Neural progenitor cell (in vitro differentiated cells): ENCODE data around the gene PRKCE. TPM values are rescaled to one million over a fixed set of nuclear protein-coding genes. Genes with fewer than 3 reads are reported as not detected.

ENCODE experiments used
- DNase-seq: peaks from one replicate; pipeline ENCODE4 v3.0.0-alpha.2; 2016; ENCODE audit warnings: low spot score
- H2AFZ ChIP-seq: fragments of 200-600 bp; sonication (generic); replicated peaks from 2 replicates; pipeline ENCODE4 v1.6.1; 2016; ENCODE audit warnings: antibody characterized with exemption
- H3F3A ChIP-seq: fragments of 200-600 bp; sonication (generic); 2 replicates; pipeline ENCODE4 v1.6.1; 2016; ENCODE audit warnings: antibody characterized with exemption, low read depth
- H3K27ac ChIP-seq: fragments of 200-600 bp; sonication (generic); 2 replicates; pipeline ENCODE4 v1.5.1; 2016; ENCODE audit warnings: mild to moderate bottlenecking
- H3K27me3 ChIP-seq: fragments of 200-600 bp; sonication (generic); 2 replicates; pipeline ENCODE4 v1.6.1; 2016; ENCODE audit warnings: mild to moderate bottlenecking, moderate library complexity
- H3K36me3 ChIP-seq: fragments of 200-600 bp; sonication (generic); 2 replicates; pipeline ENCODE4 v1.5.1; 2016
- H3K4me1 ChIP-seq: fragments of 200-600 bp; sonication (generic); 2 replicates; pipeline ENCODE4 v1.6.1; 2016; ENCODE audit warnings: mixed run types
- H3K4me2 ChIP-seq: fragments of 200-600 bp; sonication (generic); 2 replicates; pipeline ENCODE4 v1.6.1; 2016
- H3K4me3 ChIP-seq: fragments of 200-600 bp; sonication (generic); 2 replicates; pipeline ENCODE4 v1.5.1; 2016
- H3K79me2 ChIP-seq: fragments of 200-600 bp; sonication (generic); 2 replicates; pipeline ENCODE4 v1.6.1; 2016; ENCODE audit warnings: low read depth
- H3K9ac ChIP-seq: fragments of 200-600 bp; sonication (generic); 2 replicates; pipeline ENCODE4 v1.6.1; 2016
- H3K9me3 ChIP-seq: fragments of 200-600 bp; sonication (generic); 2 replicates; pipeline ENCODE4 v1.5.1; 2016; ENCODE audit warnings: low read depth
- H4K20me1 ChIP-seq: fragments of 200-600 bp; sonication (generic); 2 replicates; pipeline ENCODE4 v1.6.1; 2016; ENCODE audit warnings: low read depth
- H3K27ac Mint-ChIP-seq: 3 replicates; pipeline ENCODE4 v1.8.0; 2021; ENCODE audit warnings: mixed read lengths
- H3K27me3 Mint-ChIP-seq: 2 replicates; pipeline ENCODE4 v1.8.0; 2022; ENCODE audit warnings: low read depth, mild to moderate bottlenecking, inconsistent platforms, moderate library complexity, mixed read lengths; ENCODE audit not compliant: insufficient read depth
- H3K36me3 Mint-ChIP-seq: 3 replicates; pipeline ENCODE4 v1.8.0; 2021; ENCODE audit warnings: mixed read lengths
- H3K4me1 Mint-ChIP-seq: 3 replicates; pipeline ENCODE4 v1.8.0; 2021; ENCODE audit warnings: mixed read lengths
- H3K4me3 Mint-ChIP-seq: 3 replicates; pipeline ENCODE4 v1.8.0; 2021; ENCODE audit warnings: mild to moderate bottlenecking, moderate library complexity, mixed read lengths
- H3K9me3 Mint-ChIP-seq: 3 replicates; pipeline ENCODE4 v1.8.0; 2020; ENCODE audit warnings: mixed read lengths
- EZH2 ChIP-seq: fragments of 200-600 bp; sonication (generic); IDR thresholded peaks from 2 replicates; pipeline ENCODE4 v1.6.1; 2017; ENCODE audit warnings: antibody characterized with exemption, mild to moderate bottlenecking, moderate library complexity
- EZH2phosphoT487 ChIP-seq: fragments of 200-600 bp; sonication (generic); IDR thresholded peaks from 2 replicates; pipeline ENCODE4 v1.6.1; 2017; ENCODE audit warnings: antibody characterized with exemption
- total RNA-seq: library from RNA; depleted of rRNA; stranded (reverse); fragments of >200 nt; gene quantifications from 2 replicates; pipeline ENCODE4 v1.2.3, GENCODE V29; 2015; ENCODE audit warnings: low replicate concordance
- TF ChIP-seq, protein P1 (sequence below): fragments of 200-600 bp; sonication (generic); IDR thresholded peaks from 2 replicates; pipeline ENCODE4 v1.5.1; 2017; ENCODE audit warnings: antibody characterized with exemption, mild to moderate bottlenecking

The PRKCE gene
- total RNA-seq, 1 donor from 2014 or later, result 4.1 TPM

DNA sequence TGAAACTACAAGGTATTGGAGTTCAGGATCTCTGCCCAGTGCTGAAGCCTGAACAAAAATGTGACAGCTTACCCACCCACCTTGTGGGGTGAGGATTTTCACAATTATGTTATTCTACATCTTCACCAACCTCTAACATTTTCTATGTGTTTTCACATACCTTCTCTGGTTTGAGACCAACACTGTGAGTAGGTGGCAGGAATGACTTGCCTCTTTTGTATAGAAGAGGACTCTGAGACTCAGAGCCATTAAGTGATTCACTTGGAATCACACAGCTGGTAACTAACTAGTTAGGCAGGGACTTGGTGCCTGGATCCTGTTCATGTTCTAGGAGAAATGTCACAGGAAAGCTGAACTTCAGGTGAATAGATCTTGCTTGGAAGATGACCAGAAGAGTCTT, 25.7 kb upstream of the PRKCE start:
- Histone ChIP-seq H3K9ac (no peak overlapping the region), H3K36me3 (no peaks in the 10 kb centered on the region), H2AFZ (no peak overlapping the region), H3K4me2 (no peak overlapping the region), H4K20me1 (no peaks in the 10 kb centered on the region), H3F3A (no peaks in the 10 kb centered on the region), H3K27ac (no peak overlapping the region), H3K4me1 (no peaks in the 10 kb centered on the region), H3K4me3 (no peak overlapping the region), H3K9me3 (no peaks in the 10 kb centered on the region), H3K27me3 (no peaks in the 10 kb centered on the region), H3K79me2 (no peaks in the 10 kb centered on the region)
- Mint-ChIP-seq H3K4me1 (no peaks in the 10 kb centered on the region), H3K27ac (no peak overlapping the region), H3K27me3 (no peaks in the 10 kb centered on the region), H3K4me3 (no peak overlapping the region), H3K9me3 (no peaks in the 10 kb centered on the region), H3K36me3 (no peaks in the 10 kb centered on the region)
- DNase-seq, result no peak
- TF ChIP-seq EZH2phosphoT487 (no peak), EZH2 (no peak)
- TF ChIP-seq, protein P1, sequence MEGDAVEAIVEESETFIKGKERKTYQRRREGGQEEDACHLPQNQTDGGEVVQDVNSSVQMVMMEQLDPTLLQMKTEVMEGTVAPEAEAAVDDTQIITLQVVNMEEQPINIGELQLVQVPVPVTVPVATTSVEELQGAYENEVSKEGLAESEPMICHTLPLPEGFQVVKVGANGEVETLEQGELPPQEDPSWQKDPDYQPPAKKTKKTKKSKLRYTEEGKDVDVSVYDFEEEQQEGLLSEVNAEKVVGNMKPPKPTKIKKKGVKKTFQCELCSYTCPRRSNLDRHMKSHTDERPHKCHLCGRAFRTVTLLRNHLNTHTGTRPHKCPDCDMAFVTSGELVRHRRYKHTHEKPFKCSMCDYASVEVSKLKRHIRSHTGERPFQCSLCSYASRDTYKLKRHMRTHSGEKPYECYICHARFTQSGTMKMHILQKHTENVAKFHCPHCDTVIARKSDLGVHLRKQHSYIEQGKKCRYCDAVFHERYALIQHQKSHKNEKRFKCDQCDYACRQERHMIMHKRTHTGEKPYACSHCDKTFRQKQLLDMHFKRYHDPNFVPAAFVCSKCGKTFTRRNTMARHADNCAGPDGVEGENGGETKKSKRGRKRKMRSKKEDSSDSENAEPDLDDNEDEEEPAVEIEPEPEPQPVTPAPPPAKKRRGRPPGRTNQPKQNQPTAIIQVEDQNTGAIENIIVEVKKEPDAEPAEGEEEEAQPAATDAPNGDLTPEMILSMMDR, result no peak

DNA sequence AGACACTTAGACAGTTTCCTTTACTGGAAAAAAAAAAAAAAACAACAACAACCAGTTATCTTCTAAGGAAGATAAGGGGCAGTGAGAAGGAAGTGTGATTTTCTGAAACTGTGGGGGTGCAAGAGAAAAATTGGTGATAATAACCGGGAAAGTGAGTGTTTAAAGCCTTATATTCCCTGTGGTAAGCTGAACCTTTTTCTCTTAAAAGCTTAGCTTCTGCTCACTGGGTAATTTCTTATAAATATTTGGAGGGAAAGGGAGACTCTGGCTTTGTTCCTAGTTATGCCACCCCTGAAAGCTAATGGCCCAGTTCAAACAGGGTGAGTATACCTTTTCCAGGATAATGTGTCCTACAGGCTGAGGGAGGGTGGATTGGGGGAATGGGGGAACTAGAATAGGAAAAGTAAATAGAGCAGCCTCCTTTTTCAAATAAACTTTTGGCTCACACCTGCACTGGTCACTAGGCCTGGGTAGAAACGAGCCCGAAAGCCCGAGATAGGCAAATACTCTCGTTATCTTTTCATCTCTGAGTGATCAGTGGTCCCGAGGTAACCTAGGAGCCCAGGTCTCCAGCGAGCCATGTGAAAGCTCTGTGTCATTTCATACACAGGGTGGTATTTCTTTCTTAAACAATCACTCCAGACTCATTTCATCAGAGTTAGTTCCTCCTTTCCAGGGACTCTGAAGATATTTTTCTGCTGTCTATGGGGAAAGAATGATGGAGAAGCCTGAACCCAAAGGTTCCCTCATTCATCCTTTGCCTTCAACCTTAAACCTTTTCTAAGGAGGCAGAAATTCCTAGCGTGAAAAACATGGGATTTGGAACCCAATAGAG, 24.9 kb upstream of the PRKCE start:
- Histone ChIP-seq H3K27me3 (no peaks in the 10 kb centered on the region), H3K4me1 (peaks cover 5% of the 10 kb centered on the region), H3K4me3 (no peak overlapping the region), H2AFZ (no peak overlapping the region), H4K20me1 (no peaks in the 10 kb centered on the region), H3K9ac (no peak overlapping the region), H3K79me2 (no peaks in the 10 kb centered on the region), H3K36me3 (no peaks in the 10 kb centered on the region), H3F3A (no peaks in the 10 kb centered on the region), H3K4me2 (no peak overlapping the region), H3K27ac (no peak overlapping the region), H3K9me3 (no peaks in the 10 kb centered on the region)
- Mint-ChIP-seq H3K36me3 (no peaks in the 10 kb centered on the region), H3K27me3 (peaks cover 2% of the 10 kb centered on the region), H3K9me3 (no peaks in the 10 kb centered on the region), H3K4me3 (no peak overlapping the region), H3K4me1 (no peaks in the 10 kb centered on the region), H3K27ac (no peak overlapping the region)
- no peak for DNase-seq
- no peak for TF ChIP-seq EZH2
- TF ChIP-seq EZH2phosphoT487, result no peak

DNA sequence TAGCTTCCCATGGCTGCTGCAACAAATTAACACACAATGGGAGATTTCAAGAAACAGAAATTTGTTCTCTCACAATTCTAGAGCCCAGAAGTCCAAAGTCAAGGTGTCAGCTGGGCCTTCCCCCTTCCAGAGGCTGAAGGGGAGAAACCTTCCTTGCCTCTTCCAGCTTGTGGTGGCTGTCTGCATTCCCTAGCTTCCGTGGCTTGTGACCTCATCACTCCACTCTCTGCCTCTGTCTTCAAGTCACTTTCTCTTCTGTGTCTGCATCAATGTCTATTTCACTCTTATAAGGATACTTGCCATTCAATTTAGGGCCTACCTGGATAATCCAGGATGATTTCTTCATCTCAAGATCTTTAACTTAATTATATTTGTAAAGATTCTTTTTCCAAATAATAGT, 23.6 kb upstream of the PRKCE start:
- Mint-ChIP-seq H3K27ac (no peak overlapping the region), H3K4me3 (no peak overlapping the region), H3K36me3 (no peaks in the 10 kb centered on the region), H3K27me3 (peaks cover 2% of the 10 kb centered on the region), H3K4me1 (no peaks in the 10 kb centered on the region), H3K9me3 (no peaks in the 10 kb centered on the region)
- no peak overlapping the region for H3K27ac ChIP-seq
- H3K36me3 ChIP-seq, result no peaks in the 10 kb centered on the region
- H2AFZ ChIP-seq, result no peak overlapping the region
- H3K9me3 ChIP-seq, result no peaks in the 10 kb centered on the region
- H3F3A ChIP-seq, result peaks cover 3% of the 10 kb centered on the region
- no peak overlapping the region for H3K9ac ChIP-seq
- no peak overlapping the region for H3K4me2 ChIP-seq
- H3K27me3 ChIP-seq, result no peaks in the 10 kb centered on the region
- H3K79me2 ChIP-seq, result no peaks in the 10 kb centered on the region
- TF ChIP-seq EZH2phosphoT487, result no peak
- H3K4me3 ChIP-seq, result no peak overlapping the region
- DNase-seq, result no peak
- no peaks in the 10 kb centered on the region for H4K20me1 ChIP-seq
- peaks cover 14% of the 10 kb centered on the region for H3K4me1 ChIP-seq

DNA sequence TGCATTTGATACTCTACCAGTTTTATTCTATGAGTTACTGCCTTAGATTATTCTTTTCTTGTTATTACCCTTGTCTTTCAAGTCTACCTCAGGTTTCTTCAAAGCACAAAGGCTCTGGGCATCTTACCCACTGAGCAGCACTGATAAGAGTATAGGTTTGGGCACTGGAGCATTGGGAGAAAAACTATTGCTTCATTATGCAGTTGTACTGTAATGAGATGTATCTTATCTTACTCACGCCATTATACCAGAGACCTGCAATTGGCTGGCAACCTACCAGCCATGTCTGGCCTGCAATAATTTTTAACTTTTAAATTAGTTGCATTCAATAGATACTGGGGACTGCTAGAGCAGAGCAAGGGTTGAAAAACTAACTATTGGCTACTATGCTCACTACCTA, 21.5 kb upstream of the PRKCE start:
- TF ChIP-seq, protein P1, result no peak
- TF ChIP-seq EZH2phosphoT487, result no peak
- TF ChIP-seq EZH2, result no peak

More for the DNA sequence above, 21.5 kb upstream of the PRKCE start:
- peaks cover 2% of the 10 kb centered on the region for H3K27me3 Mint-ChIP-seq
- H3K4me3 ChIP-seq, result no peak overlapping the region
- H3K4me3 Mint-ChIP-seq, result no peak overlapping the region
- no peaks in the 10 kb centered on the region for H3K4me1 Mint-ChIP-seq
- H3K4me2 ChIP-seq, result no peak overlapping the region
- no peaks in the 10 kb centered on the region for H3K9me3 ChIP-seq
- H3K27me3 ChIP-seq, result no peaks in the 10 kb centered on the region
- H3F3A ChIP-seq, result peaks cover 3% of the 10 kb centered on the region
- H3K79me2 ChIP-seq, result no peaks in the 10 kb centered on the region
- no peaks in the 10 kb centered on the region for H3K36me3 Mint-ChIP-seq
- no peak for DNase-seq
- H3K4me1 ChIP-seq, result peaks cover 14% of the 10 kb centered on the region
- H3K9me3 Mint-ChIP-seq, result no peaks in the 10 kb centered on the region
- H3K9ac ChIP-seq, result no peak overlapping the region
- H3K27ac Mint-ChIP-seq, result no peak overlapping the region
- H3K36me3 ChIP-seq, result no peaks in the 10 kb centered on the region
- no peaks in the 10 kb centered on the region for H4K20me1 ChIP-seq
- H2AFZ ChIP-seq, result no peak overlapping the region
- no peak overlapping the region for H3K27ac ChIP-seq
